ENCODE data around the gene H2AZ1. TPM values are rescaled to one million over a fixed set of nuclear protein-coding genes. Genes with fewer than 3 reads are reported as not detected.
A peak's percentile ranks its signal among the peaks of the same experiment; 100 is the strongest.

Gene H2AZ1
- total RNA-seq (93.2 and 95.9 TPM in 2 replicates), polyA plus RNA-seq (105 and 164 TPM in 2 replicates), polyA minus RNA-seq (47.6 and 48.9 TPM in 2 replicates)
- 114 TPM for total RNA-seq (2013)

DNA sequence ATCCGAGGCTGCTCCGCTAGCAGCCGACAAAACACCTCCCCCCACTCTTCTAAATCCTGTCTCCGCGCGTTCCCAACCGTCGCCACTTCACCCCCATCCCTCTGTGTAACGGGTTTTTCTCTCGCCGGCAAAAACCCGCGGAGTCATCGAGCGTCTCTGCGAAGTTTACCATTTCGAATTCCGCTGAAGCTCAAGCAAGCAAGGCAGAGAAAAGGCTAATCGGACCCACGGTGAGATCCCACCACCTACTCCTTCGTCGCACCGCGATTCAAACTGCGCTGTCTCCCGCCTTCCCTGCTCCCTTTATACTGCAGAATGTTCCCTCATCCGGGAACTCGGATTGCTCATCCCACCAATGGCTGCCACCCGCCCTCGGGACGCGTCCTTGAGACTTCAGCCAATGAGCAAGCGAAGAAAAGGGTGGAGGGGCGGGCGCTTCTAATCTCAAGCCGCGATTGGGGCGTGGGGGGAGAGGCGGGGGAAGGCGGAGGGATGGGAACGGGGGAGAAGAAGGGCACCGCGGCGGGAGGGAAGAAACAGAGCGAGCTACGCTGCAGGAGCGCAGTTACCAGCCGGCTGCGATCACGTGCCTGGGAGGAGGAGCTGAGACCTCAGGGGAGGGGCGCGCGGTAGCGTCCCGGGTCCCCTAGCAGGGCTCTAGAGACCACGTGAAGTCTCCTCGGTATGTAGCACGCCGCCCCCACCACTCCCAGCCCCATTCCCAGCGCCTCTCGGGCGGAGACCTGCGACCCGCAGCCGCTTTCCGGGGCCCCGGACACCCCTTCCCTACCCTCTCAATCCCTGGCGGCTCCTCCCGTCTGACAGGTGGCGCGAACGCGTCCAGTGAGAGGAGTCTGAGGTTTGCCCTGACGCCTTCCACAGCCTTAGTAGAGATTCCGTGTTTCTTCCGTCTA lies at the start of gene H2AZ1:
TSS of gene H2AZ1 (minus strand) at position 277 of the 914 bp plus-strand sequence. CDS start at position 172, 105 bp downstream.
- Histone ChIP-seq H3K27me3 (replicated peaks in 1 of 4; ENCODE audit: control extremely low read depth in 1 of 4, control insufficient read depth in 3 of 4, insufficient read depth in 4 of 4, low read length in 3 of 4) (no peaks in the 10 kb centered on the region), H3K4me2 (replicated peaks; ENCODE audit: low read depth, low read length, poor library complexity, severe bottlenecking) (peak within 1 kb of the TSS; percentile 94), H3K79me2 (ENCODE audit: control insufficient read depth, insufficient read depth, low read length) (peaks cover 10% of the 10 kb centered on the region), H3K4me3 (ENCODE audit: control extremely low read depth in 1 of 5, extremely low read depth in 1 of 5, insufficient read depth in 1 of 5, low read depth in 2 of 5, low read length in 4 of 5) (peak within 1 kb of the TSS; percentile 84 to 96 (median 84)), H3K4me1 (ENCODE audit: control insufficient read depth in 2 of 2, insufficient read depth in 2 of 2, low read length in 2 of 2) (peaks cover 23 to 29% of the 10 kb centered on the region in 2 donors), H4K20me1 (ENCODE audit: control insufficient read depth, insufficient read depth, low read length, poor library complexity, severe bottlenecking) (peaks cover 3% of the 10 kb centered on the region), H3K9me3 (ENCODE audit: control extremely low read depth in 1 of 3, control insufficient read depth in 2 of 3, insufficient read depth in 1 of 3, low read length in 2 of 3) (no peaks in the 10 kb centered on the region), H3K27ac (ENCODE audit: low read length in 2 of 2) (peak within 1 kb of the TSS; percentile 82 to 83), H3K36me3 (replicated peaks in 1 of 2; ENCODE audit: control extremely low read depth in 1 of 2, control insufficient read depth in 1 of 2, extremely low read depth in 1 of 2, insufficient read depth in 2 of 2, low read length in 1 of 2) (no peaks in the 10 kb centered on the region), H2AFZ (ENCODE audit: insufficient read depth, low read depth, low read length, poor library complexity, severe bottlenecking) (peak within 1 kb of the TSS; percentile 95), H3K9ac (ENCODE audit: low read length) (peak within 1 kb of the TSS; percentile 88)
- Mint-ChIP-seq H3K4me3 (no peak within 1 kb of the TSS), H3K27me3 (no peaks in the 10 kb centered on the region), H3K27ac (no peak within 1 kb of the TSS), H3K9me3 (ENCODE audit: insufficient read depth) (no peaks in the 10 kb centered on the region), H3K4me1 (peaks cover 26% of the 10 kb centered on the region)
- TF ChIP-seq, protein P1, sequence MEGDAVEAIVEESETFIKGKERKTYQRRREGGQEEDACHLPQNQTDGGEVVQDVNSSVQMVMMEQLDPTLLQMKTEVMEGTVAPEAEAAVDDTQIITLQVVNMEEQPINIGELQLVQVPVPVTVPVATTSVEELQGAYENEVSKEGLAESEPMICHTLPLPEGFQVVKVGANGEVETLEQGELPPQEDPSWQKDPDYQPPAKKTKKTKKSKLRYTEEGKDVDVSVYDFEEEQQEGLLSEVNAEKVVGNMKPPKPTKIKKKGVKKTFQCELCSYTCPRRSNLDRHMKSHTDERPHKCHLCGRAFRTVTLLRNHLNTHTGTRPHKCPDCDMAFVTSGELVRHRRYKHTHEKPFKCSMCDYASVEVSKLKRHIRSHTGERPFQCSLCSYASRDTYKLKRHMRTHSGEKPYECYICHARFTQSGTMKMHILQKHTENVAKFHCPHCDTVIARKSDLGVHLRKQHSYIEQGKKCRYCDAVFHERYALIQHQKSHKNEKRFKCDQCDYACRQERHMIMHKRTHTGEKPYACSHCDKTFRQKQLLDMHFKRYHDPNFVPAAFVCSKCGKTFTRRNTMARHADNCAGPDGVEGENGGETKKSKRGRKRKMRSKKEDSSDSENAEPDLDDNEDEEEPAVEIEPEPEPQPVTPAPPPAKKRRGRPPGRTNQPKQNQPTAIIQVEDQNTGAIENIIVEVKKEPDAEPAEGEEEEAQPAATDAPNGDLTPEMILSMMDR (IDR thresholded peaks at IDR 0.05), result no peak
- no peak for TF ChIP-seq EZH2 (IDR thresholded peaks at IDR 0.05; ENCODE audit: borderline replicate concordance, insufficient read depth, low read depth, low read length, poor library complexity, severe bottlenecking)
- CTCF ChIA-PET, result interaction anchor here (1.0 to 1.7 kb wide), 3 partner anchors 56 to 387 kb away, joined by 3 to 6 read pairs (median 5); partner anchors contain the start of genes LAMTOR3 and TRMT10A
- ATAC-seq (ENCODE audit: low read depth), result peak; percentile 75
- intact Hi-C loops (cut with micrococcal nuclease), result loop anchor here (1.0 to 10.0 kb wide), 10 partner anchors 56 to 1807 kb away; partner anchors contain the start of genes ADH5, DAPP1, LAMTOR3 and METAP1
- WGBS (ENCODE audit: insufficient coverage), result under 1% methylated on average over 72 of the region's 76 CpGs
- peak; percentile 97 for DNase-seq
- POLR2A ChIA-PET, result interaction anchor here (0.7 to 1.3 kb wide), 2 partner anchors 56 to 387 kb away, joined by 3 to 4 read pairs; partner anchors contain the start of genes LAMTOR3 and TRMT10A

Measured in B cell (primary cell).